H1 (cell line): ENCODE measurements around the gene FRMD4A. TPM values are rescaled to one million over a fixed set of nuclear protein-coding genes. Genes with fewer than 3 reads are reported as not detected.

Experiments
- CTCF ChIA-PET: fragments of 300-600 bp; sonication (Branson Sonifier 250); formaldehyde crosslinking; loops from one replicate; lab custom pipeline; 2021; ENCODE audit not compliant: partially characterized antibody; lab: Charles Lee
- POLR2A ChIA-PET: fragments of 300-600 bp; sonication (Branson Sonifier 250); formaldehyde crosslinking; loops from one replicate; lab custom pipeline; 2021; ENCODE audit warnings: inconsistent platforms; ENCODE audit not compliant: partially characterized antibody; lab: Charles Lee
- DNase-seq, 2 experiments: peaks; one replicate each; pipeline versions ENCODE4 v3.0.0 to v3.0.0-alpha.2; 2010 to 2022; ENCODE audit warnings: low spot score in 2 of 2, low read depth in 1 of 2, mixed read lengths in 1 of 2
- FAIRE-seq: peaks from 2 replicates; lab custom pipeline; 2011; peaks lifted over from hg19 to GRCh38; lab: Jason Lieb, UNC
- H2AFZ ChIP-seq: 2 replicates; pipeline ENCODE4 v1.8.1; 2012; ENCODE audit warnings: low read length, inconsistent platforms
- H2AK5ac ChIP-seq: 2 replicates; pipeline ENCODE4 v1.6.1; 2013; ENCODE audit warnings: low read depth, low read length
- H2BK120ac ChIP-seq: replicated peaks from 2 replicates; pipeline ENCODE3; 2013; ENCODE audit warnings: low read depth, low read length, inconsistent platforms
- H2BK12ac ChIP-seq: 2 replicates; pipeline ENCODE4 v1.6.1; 2013; ENCODE audit warnings: low read depth, low read length
- H2BK15ac ChIP-seq: 2 replicates; pipeline ENCODE4 v1.6.1; 2013; ENCODE audit warnings: low read length
- H2BK20ac ChIP-seq: 2 replicates; pipeline ENCODE4 v1.6.1; 2013; ENCODE audit warnings: low read length
- H2BK5ac ChIP-seq: 2 replicates; pipeline ENCODE4 v1.6.1; 2013; ENCODE audit warnings: low read depth, low read length
- H3K14ac ChIP-seq: 2 replicates; pipeline ENCODE4 v1.6.1; 2013; ENCODE audit warnings: inconsistent platforms; ENCODE audit not compliant: insufficient read length
- H3K18ac ChIP-seq: 2 replicates; pipeline ENCODE4 v1.6.1; 2013; ENCODE audit warnings: low read length; ENCODE audit errors: extremely low read depth
- H3K23ac ChIP-seq: 2 replicates; pipeline ENCODE4 v1.6.1; 2013; ENCODE audit warnings: inconsistent platforms; ENCODE audit not compliant: insufficient read length
- H3K23me2 ChIP-seq: 2 replicates; pipeline ENCODE4 v1.6.1; 2013; ENCODE audit warnings: low read depth, low read length
- H3K27ac ChIP-seq: 2 replicates; pipeline ENCODE4 v1.6.1; 2011; ENCODE audit warnings: low read depth, low read length, inconsistent platforms
- H3K27me3 ChIP-seq, 4 experiments: replicated peaks in 1 of 4; 1 replicate in 1 of 4; 2 replicates in 3 of 4; pipeline versions ENCODE4 v1.6.1 to v1.8.1; 2011 to 2013; ENCODE audit warnings: low read length in 3 of 4, mild to moderate bottlenecking in 3 of 4, inconsistent platforms in 2 of 4, mixed read lengths in 2 of 4, moderate library complexity in 1 of 4; ENCODE audit not compliant: control insufficient read depth in 3 of 4, insufficient read depth in 3 of 4; ENCODE audit errors: extremely low read depth in 1 of 4
- H3K36me3 ChIP-seq, 4 experiments: 2 replicates each; pipeline versions ENCODE4 v1.6.1 to v1.8.1; 2011 to 2013; ENCODE audit warnings: mild to moderate bottlenecking in 4 of 4, low read length in 3 of 4, moderate library complexity in 2 of 4, control low read depth in 1 of 4, inconsistent platforms in 1 of 4; ENCODE audit not compliant: insufficient read depth in 4 of 4, control insufficient read depth in 2 of 4
- H3K4ac ChIP-seq: replicated peaks from 2 replicates; pipeline ENCODE3; 2013; ENCODE audit warnings: low read length, low read depth, mixed read lengths, inconsistent platforms; ENCODE audit not compliant: insufficient read length
- H3K4me1 ChIP-seq, 4 experiments: replicated peaks in 1 of 4; 1 replicate in 1 of 4; 2 replicates in 3 of 4; pipeline versions ENCODE4 v1.6.1 to v1.8.1; 2011 to 2013; ENCODE audit warnings: low read length in 3 of 4, inconsistent platforms in 2 of 4, mixed read lengths in 1 of 4; ENCODE audit not compliant: insufficient read depth in 4 of 4, control insufficient read depth in 3 of 4
- H3K4me2 ChIP-seq, 2 experiments: 2 replicates each; pipeline versions ENCODE4 v1.6.1 to v1.8.1; 2011 to 2013; ENCODE audit warnings: low read depth in 2 of 2, low read length in 2 of 2, control low read depth in 1 of 2, inconsistent platforms in 1 of 2, mild to moderate bottlenecking in 1 of 2; ENCODE audit not compliant: insufficient read depth in 1 of 2
- H3K4me3 ChIP-seq, 4 experiments: fragments of 200-600, 300-600 bp in 1 of 4; sonication (generic), shearing (Covaris generic), sonication (Bioruptor Twin) in 1 of 4; 2 replicates each; pipeline versions ENCODE4 v1.5.1 to v1.8.1; 2011 to 2016; ENCODE audit warnings: low read length in 4 of 4, low read depth in 3 of 4, control low read depth in 2 of 4, inconsistent platforms in 2 of 4, mild to moderate bottlenecking in 2 of 4, mixed read lengths in 1 of 4, moderate library complexity in 1 of 4; ENCODE audit not compliant: insufficient read depth in 2 of 4; ENCODE audit errors: extremely low read depth in 1 of 4
- H3K56ac ChIP-seq: replicated peaks from 2 replicates; pipeline ENCODE3; 2013; ENCODE audit warnings: low read depth, mild to moderate bottlenecking, mixed read lengths, low read length, inconsistent platforms; ENCODE audit not compliant: insufficient read length
- H3K79me1 ChIP-seq: 2 replicates; pipeline ENCODE4 v1.6.1; 2013; ENCODE audit warnings: low read depth, low read length, control low read depth
- H3K79me2 ChIP-seq, 2 experiments: 2 replicates each; pipeline versions ENCODE4 v1.6.1 to v1.8.1; 2012 to 2013; ENCODE audit warnings: low read length in 2 of 2, mild to moderate bottlenecking in 2 of 2, inconsistent platforms in 1 of 2; ENCODE audit not compliant: insufficient read depth in 2 of 2, control insufficient read depth in 1 of 2
- H3K9ac ChIP-seq, 4 experiments: replicated peaks in 1 of 4; 1 replicate in 1 of 4; 2 replicates in 3 of 4; pipeline versions ENCODE4 v1.6.1 to v1.8.1; 2011 to 2013; ENCODE audit warnings: low read depth in 3 of 4, low read length in 3 of 4, control low read depth in 2 of 4, mild to moderate bottlenecking in 2 of 4, moderate library complexity in 2 of 4, inconsistent platforms in 1 of 4; ENCODE audit errors: extremely low read depth in 1 of 4
- H3K9me3 ChIP-seq, 2 experiments: 2 replicates each; pipeline versions ENCODE4 v1.6.1 to v1.8.1; 2012 to 2013; ENCODE audit warnings: mild to moderate bottlenecking in 2 of 2, moderate library complexity in 2 of 2, control low read depth in 1 of 2, inconsistent platforms in 1 of 2, low read depth in 1 of 2, low read length in 1 of 2, mixed read lengths in 1 of 2; ENCODE audit not compliant: insufficient read depth in 2 of 2
- H4K20me1 ChIP-seq, 2 experiments: replicated peaks in 1 of 2; 2 replicates each; pipeline versions ENCODE3 to v1.8.1; 2011 to 2013; ENCODE audit warnings: inconsistent platforms in 2 of 2, low read length in 2 of 2, mild to moderate bottlenecking in 1 of 2; ENCODE audit not compliant: insufficient read depth in 2 of 2, control insufficient read depth in 1 of 2
- H4K5ac ChIP-seq: 2 replicates; pipeline ENCODE4 v1.6.1; 2013; ENCODE audit warnings: low read length, low read depth, mixed read lengths, inconsistent platforms; ENCODE audit not compliant: insufficient read length
- H4K8ac ChIP-seq: 2 replicates; pipeline ENCODE4 v1.8.0; 2013; ENCODE audit warnings: mild to moderate bottlenecking, moderate library complexity, low read length, inconsistent platforms; ENCODE audit not compliant: insufficient read depth; ENCODE audit errors: extremely low read depth
- H4K91ac ChIP-seq: replicated peaks from 2 replicates; pipeline ENCODE3; 2013; ENCODE audit warnings: low read length, mixed read lengths, inconsistent platforms; ENCODE audit not compliant: insufficient read length
- ATF3 ChIP-seq: IDR thresholded peaks from 2 replicates; pipeline ENCODE4 v1.6.1; 2011; ENCODE audit warnings: low read depth, mild to moderate bottlenecking, low read length; ENCODE audit not compliant: insufficient read depth
- EZH2 ChIP-seq: fragments of 200-600 bp; sonication (generic); IDR thresholded peaks from 2 replicates; pipeline ENCODE4 v1.7.1; 2012; ENCODE audit warnings: low read depth, mild to moderate bottlenecking, moderate library complexity, low read length, inconsistent platforms; ENCODE audit not compliant: severe bottlenecking
- RNF2 ChIP-seq: fragments of 200-900, 300-1000 bp; sonication (generic); IDR thresholded peaks from 2 replicates; pipeline ENCODE4 v1.7.1; 2016; ENCODE audit warnings: borderline replicate concordance, low read depth, mild to moderate bottlenecking, antibody characterized with exemption, low read length; ENCODE audit not compliant: poor library complexity, severe bottlenecking; ENCODE audit errors: missing control alignments
- SIRT6 ChIP-seq: IDR thresholded peaks from one replicate; pipeline ENCODE4 v1.7.1; 2012; ENCODE audit warnings: low read length, inconsistent platforms
- TBP ChIP-seq: IDR thresholded peaks from 2 replicates; pipeline ENCODE4 v1.6.1; 2011; ENCODE audit warnings: low read depth, low read length, improper control_type of control experiment
- WGBS, 2 experiments: shearing (Covaris generic) in 1 of 2; methylation state at CpG; one replicate each; pipeline versions ENCODE4 v1.1.6 to v1.1.7; 2013 to 2015; ENCODE audit warnings: low lambda C conversion rate in 2 of 2, mixed read lengths in 2 of 2, inconsistent platforms in 1 of 2, low coverage in 1 of 2, missing lambda C conversion rate in 1 of 2; ENCODE audit not compliant: insufficient replicate concordance in 2 of 2, insufficient coverage in 1 of 2, insufficient read length in 1 of 2; ENCODE audit errors: extremely low coverage in 1 of 2, missing lambda C conversion rate in 1 of 2; 5-methylcytosine and 5-hydroxymethylcytosine counted together
- polyA plus RNA-seq, 7 experiments: library from polyadenylated mRNA; depleted of rRNA in 3 of 7; stranded (reverse) in 5 of 7; unstranded in 2 of 7; fragments of >200 nt in 5 of 7; fragments of 200-250 nt in 2 of 7; gene quantifications; 1 replicate in 5 of 7; 2 replicates in 1 of 7; 4 replicates in 1 of 7; pipeline versions ENCODE4 v1.2.1 to v1.2.3, GENCODE V29; 2011 to 2013; ENCODE audit warnings: missing spikeins in 2 of 7, mixed read lengths in 2 of 7
- total RNA-seq: library from RNA; stranded (reverse); fragmentation: NEBNext Ultra II Directional; extraction: Animal tissue kit (Norgen Biotek cat#: 25700); gene quantifications from 2 replicates; pipeline ENCODE4 v1.2.1, GENCODE V29; 2021

FRMD4A gene
- total and polyA plus RNA-seq, 2 of the 8 experiments (the other 6 are each of a cell fraction or from before 2014, with no cell fraction given), result 38.6 to 39.6 TPM

DNA sequence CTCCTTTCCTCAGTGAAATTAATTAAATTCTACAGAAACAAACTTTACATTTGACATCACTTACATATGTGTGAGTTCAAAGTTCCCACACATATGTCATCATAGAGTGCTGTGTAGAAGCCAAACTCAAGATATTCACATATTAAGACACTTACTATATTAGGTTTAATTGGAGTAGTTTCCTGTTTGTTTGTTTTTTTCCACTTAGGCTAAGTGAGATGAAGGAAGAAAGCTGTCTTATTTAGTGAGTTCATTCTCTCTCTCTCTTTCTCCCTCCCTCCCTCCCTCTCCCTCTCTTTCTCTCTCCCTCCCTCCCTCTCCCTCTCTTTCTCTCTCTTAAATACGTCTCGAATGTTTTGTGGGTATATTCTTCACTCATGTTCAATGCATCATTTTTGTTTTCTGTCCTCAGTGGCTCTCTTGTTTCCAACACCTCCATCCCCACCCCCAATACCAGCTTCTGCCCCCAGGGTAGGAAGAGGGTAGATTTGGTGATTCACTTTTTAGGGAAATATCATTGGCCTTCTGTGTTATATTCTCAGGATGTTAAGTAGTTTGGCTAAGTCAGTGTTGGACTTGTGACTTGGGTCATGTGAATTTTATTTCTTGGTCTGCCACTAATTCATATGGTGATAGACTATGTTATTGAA, 262.0 kb downstream of the FRMD4A start:
- WGBS, 2 experiments, result 88% methylated on average over 2 of the region's 2 CpGs; no CpG with 5 or more reads in 1 of the 2 experiments
- H3K27ac ChIP-seq, result no peak overlapping the region
- H2AK5ac ChIP-seq, result no peak overlapping the region
- ChIA-PET CTCF (interaction anchor here (1.2 to 1.7 kb wide), 4 partner anchors 12 to 238 kb away, joined by 3 to 5 read pairs (median 4); no protein-coding TSS in a partner anchor), POLR2A (no interaction called here)
- no peak for DNase-seq
- H2BK20ac ChIP-seq, result no peak overlapping the region
- no peak overlapping the region for H3K18ac ChIP-seq
- no peak overlapping the region for H3K14ac ChIP-seq
- H3K27me3 ChIP-seq, result no peaks in the 10 kb centered on the region
- H3K4me1 ChIP-seq, result no peaks in the 10 kb centered on the region
- H4K8ac ChIP-seq, result no peak overlapping the region
- no peak overlapping the region for H3K9ac ChIP-seq
- no peak overlapping the region for H4K91ac ChIP-seq
- H3K56ac ChIP-seq, result no peak overlapping the region
- no peak overlapping the region for H2BK12ac ChIP-seq
- H4K5ac ChIP-seq, result no peak overlapping the region
- no peak overlapping the region for H3K4me2 ChIP-seq
- H2AFZ ChIP-seq, result no peak overlapping the region
- peaks cover 2% of the 10 kb centered on the region; the same call in 1 of the 2 replicates for H3K23me2 ChIP-seq
- H3K23ac ChIP-seq, result no peak overlapping the region
- H4K20me1 ChIP-seq, result no peaks in the 10 kb centered on the region
- H3K36me3 ChIP-seq, result no peaks in the 10 kb centered on the region
- no peak overlapping the region for H2BK120ac ChIP-seq
- no peaks in the 10 kb centered on the region for H3K9me3 ChIP-seq
- FAIRE-seq, result no peak
- no peak overlapping the region for H3K4ac ChIP-seq
- H3K79me1 ChIP-seq, result no peaks in the 10 kb centered on the region
- no peaks in the 10 kb centered on the region for H3K79me2 ChIP-seq
- H2BK15ac ChIP-seq, result no peak overlapping the region
- no peak overlapping the region for H3K4me3 ChIP-seq
- no peak overlapping the region for H2BK5ac ChIP-seq
- no peak for TF ChIP-seq EZH2
- TF ChIP-seq SIRT6, result no peak
- TF ChIP-seq TBP, result no peak
- TF ChIP-seq ATF3, result no peak
- TF ChIP-seq RNF2, result no peak
